GM12872 (cell line): ENCODE measurements around the gene ZDHHC6.

ENCODE experiments used
- TF ChIP-seq, protein P1 (sequence below): IDR thresholded peaks from 3 replicates; pipeline ENCODE4 v1.5.1; 2011; ENCODE audit warnings: low read depth, mild to moderate bottlenecking, low read length, moderate library complexity; ENCODE audit not compliant: insufficient read depth

The ZDHHC6 gene

DNA sequence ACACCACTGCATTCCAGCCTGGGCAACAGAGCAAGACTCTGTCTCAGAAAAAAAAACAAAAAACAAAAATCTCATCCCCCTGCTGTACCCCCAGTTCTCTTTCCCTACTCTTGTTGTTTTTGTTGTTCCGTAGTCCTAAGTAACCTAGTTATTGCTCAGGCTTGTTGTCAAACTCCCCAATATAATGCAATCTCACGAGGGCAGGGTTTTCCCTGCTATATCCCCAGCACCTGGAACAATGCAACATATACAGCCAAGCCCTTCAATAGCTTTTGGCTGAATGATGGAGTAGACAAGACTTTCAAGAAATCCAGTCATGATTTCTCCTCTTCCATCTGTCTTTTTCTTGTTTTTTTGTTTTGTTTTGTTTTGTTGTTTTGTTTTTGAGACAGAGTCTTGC, 62.6 kb downstream of the ZDHHC6 start:
- TF ChIP-seq, protein P1, sequence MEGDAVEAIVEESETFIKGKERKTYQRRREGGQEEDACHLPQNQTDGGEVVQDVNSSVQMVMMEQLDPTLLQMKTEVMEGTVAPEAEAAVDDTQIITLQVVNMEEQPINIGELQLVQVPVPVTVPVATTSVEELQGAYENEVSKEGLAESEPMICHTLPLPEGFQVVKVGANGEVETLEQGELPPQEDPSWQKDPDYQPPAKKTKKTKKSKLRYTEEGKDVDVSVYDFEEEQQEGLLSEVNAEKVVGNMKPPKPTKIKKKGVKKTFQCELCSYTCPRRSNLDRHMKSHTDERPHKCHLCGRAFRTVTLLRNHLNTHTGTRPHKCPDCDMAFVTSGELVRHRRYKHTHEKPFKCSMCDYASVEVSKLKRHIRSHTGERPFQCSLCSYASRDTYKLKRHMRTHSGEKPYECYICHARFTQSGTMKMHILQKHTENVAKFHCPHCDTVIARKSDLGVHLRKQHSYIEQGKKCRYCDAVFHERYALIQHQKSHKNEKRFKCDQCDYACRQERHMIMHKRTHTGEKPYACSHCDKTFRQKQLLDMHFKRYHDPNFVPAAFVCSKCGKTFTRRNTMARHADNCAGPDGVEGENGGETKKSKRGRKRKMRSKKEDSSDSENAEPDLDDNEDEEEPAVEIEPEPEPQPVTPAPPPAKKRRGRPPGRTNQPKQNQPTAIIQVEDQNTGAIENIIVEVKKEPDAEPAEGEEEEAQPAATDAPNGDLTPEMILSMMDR = no peak

GRCh38 chr10:112383325-112383724, 63.4 kb downstream of the ZDHHC6 start:
- TF ChIP-seq, protein P1 = no peak

DNA sequence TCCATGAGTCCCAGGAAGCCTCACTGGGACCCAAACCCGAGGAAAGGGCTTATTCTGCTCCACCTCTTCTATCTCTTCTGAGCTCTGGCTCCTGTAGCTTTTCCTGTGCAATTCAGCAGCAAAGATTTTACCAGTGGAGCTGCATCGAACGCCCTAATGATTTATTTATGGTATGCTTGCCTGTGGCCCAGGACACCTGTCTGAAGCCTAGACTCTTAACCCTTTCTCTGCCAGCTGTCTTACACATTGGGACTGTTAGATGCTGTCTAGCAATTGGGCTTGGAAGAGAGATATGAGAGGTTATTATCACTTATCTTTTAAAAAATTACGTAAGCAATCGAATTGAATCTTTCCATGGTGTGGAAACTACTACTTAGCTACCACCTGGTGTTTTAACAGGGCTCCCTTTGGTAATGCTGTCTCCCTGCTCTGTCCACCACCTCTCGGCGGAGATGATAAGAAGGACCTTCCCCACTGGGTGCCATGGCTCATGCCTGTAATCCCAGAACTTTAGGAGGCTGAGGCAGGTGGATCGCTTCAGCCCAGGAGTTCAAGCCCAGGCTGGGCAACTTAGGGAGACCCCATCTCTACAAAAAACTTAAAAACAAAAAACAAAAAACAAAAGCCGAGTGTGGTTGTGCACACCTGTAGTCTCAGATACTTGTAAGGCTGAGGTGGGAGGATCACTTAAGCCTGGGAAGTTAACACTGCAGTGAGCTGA, 64.0 kb downstream of the ZDHHC6 start:
- TF ChIP-seq, protein P1 = no peak
